Stimulated activated CD4-positive, alpha-beta T cell treated with anti-CD3 and anti-CD28 coated beads, Interleukin-2, amount 100 ng/mL, for 48 hours (primary cell): ENCODE data around the gene UGT1A5.
"Not testable (repeated sequence)": the region's sequence is repeated elsewhere in the genome, so short reads cannot be mapped to it uniquely, and the experiment has no call there.

Experiments used
- DNase-seq, 2 donors: peaks; one replicate each; pipeline ENCODE4 v3.0.0-alpha.2; 2020

UGT1A5 gene

DNA sequence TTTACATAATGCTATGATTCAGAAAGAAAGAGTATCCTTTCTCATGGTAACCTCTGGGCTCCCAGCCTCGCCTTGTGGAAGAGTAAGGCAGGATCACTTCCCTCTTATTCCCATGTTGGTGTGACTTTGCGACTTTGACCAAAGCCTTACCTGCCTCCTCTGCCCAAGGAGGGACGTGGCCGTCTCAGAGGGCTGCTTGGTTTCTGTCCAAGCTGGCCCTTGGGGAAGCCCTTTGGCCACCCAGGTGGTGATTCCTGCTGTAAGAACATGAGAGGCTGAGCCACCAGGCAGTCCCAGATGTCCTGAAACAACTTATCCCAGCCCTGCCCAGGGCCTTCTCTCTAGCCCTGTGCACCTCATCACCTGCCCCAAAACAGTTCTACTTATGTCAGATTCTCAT, 14.0 kb upstream of the UGT1A5 start:
- no peak for DNase-seq

DNA sequence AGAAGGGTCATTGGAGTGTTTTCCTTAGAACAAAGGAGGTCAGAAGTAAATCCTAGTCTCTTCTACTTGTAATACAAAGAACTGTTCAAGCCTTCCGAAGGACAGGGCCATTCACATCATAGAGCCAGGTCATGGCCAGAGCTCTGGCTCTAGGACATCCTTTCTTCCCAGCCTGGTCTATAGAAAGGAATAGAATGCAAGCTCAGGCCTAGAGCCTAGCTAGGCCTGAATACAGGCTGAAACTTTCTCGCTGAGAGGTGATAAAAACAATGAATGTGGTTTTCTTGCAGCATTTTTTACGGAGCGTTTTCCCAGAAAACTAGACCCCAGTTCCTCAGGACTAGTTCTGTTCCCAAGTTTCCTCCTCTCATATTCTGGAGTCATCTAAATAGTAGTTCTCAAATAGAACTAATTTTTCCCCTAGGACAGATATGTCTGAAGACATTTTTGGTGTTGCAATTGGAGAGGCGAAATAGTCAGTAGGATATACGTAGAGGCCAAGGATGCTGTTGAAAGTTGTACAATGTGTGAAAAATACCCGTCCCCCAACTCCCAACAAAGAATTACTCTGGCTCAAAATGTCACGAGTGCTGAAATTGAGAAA, 13.2 kb upstream of the UGT1A5 start:
- no peak for DNase-seq

DNA sequence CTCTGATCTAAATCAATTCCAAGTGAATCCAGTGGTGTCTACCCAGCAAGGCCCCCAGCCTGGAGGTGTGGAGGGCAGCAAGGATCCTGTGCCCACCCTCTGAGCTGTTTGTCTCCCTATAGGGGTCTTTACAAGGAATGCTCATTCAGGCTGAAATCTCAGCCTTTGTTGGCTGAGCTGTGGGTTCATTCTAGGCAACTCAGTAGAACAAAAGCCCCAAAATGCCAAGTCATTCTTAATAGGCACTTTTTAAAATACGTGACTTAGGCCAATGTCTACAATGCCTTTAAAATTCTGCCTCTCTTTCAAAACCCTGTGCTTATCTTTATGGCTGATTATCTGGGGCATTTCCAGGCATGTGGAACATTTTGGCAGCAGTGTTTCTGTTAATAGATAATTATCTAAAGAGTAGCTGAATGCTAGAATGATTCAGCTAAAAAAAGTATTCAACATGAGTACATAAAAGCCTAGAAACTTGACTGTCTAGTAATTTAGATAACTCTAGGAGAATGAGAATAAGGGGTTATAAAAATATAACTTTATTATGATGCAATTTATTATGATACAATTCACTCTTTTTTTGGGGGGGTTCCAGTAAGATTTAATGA, 12.6 kb upstream of the UGT1A5 start:
- DNase-seq = no peak

DNA sequence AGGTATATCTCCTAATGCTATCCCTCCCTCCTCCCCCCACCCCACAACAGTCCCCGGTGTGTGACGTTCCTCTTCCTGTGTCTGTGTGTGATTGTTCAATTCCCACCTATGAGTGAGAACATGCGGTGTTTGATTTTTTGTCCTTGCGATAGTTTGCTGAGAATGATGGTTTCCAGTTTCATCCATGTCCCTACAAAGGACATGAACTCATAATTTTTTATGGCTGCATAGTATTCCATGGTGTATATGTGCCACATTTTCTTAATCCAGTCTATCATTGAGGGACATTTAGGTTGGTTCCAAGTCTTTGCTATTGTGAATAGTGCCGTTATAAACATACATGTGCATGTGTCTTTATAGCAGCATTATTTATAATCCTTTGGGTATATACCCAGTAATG, 11.9 kb upstream of the UGT1A5 start:
- not testable (repeated sequence) for DNase-seq

DNA sequence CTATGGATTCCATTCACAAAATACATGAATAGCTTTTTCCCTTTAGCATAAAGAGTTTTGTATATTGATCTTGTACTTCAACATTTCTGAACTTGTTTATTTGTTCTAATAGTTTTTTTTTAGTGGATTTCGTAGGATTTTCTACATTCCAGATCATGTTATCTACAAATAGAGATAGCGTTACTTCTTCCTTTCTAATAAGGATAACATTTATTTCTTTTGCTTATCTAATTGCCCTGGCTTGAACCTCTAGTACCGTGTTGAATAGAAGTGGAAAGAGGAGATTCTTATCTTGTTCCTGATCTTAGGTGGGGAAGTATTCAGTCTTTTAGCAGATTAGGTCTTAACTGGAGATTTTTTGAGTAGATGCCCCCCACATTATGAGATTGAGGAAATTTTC, 10.5 kb upstream of the UGT1A5 start:
- DNase-seq = no peak

DNA sequence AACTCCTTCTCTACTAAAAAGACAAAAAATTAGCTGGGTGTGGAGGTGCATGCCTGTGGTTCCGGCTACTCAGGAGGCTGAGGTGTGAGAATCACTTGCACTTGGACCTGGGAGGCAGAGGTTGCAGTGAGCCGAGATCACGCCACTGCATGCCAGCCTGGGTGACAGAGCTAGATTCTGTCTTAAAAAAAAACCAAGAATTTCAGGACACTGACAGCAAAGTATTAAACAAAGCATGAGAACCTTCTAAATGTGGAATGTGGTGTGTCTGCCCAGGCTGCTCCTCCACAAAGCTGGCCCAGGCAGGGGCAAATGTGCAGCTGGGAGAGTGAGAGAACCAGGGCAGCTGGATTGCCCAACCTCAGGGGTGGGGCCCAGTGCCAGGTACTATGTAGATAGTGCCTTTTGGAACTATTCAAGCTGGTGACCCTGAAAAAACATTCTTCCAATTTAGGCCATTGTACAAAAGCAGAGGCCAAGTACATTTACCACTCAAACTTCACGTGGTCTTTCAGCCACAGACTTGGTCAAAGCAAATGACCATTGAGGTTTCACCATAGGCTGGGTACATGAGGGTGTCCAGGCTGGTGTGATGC, 6.7 kb upstream of the UGT1A5 start:
- DNase-seq = no peak

DNA sequence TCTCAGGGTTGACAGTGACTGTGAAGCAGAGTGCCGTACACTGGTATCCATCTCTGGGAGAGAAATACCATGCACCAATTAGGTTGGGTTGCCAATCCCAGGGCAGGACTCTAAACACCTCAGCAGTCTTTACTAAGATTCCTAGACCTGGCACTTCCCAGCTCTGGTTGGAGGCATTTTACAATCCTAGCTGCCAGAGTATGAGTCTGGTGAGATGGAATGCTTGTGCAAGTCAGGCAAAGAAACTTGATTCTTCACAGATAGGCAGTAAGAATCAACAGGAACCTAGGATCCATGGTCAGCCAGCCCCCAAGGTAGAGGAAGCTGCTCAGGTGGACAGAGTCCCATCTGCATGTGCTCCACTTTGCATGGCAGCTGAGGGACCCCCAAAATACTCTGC, 6.0 kb upstream of the UGT1A5 start:
- DNase-seq = no peak

DNA sequence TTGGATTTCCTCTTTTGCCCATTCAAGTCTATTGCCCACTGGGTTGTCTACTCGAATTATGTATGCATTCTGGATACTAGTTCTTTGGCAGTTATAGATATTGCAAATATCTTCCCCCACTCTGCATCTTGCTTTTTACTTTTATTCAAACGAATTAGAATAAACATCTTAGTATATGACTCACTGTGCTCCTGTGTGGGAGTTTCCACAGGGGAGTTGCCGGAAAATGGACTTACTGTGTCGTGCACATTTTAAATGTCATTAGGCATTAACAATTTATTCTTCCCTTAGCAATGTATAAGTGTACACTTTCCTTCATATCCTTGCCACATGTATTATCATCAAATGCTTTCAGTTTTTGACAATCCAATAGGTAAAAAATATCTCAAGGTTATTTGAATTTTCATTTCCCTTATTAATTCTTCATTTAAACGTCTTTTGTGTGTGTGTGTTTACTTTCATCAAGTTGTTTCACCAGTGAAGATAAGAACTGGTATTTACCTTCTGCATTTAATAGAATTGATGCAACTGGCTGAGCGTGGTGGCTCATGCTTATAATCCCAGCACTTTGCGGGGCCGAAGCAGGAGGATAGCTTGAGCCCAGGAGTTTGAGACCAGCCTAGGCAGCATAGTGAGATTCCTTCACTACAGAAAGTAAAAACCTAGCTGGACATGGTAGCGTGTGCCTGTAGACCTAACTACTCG, 4.6 kb upstream of the UGT1A5 start:
- no peak for DNase-seq

DNA sequence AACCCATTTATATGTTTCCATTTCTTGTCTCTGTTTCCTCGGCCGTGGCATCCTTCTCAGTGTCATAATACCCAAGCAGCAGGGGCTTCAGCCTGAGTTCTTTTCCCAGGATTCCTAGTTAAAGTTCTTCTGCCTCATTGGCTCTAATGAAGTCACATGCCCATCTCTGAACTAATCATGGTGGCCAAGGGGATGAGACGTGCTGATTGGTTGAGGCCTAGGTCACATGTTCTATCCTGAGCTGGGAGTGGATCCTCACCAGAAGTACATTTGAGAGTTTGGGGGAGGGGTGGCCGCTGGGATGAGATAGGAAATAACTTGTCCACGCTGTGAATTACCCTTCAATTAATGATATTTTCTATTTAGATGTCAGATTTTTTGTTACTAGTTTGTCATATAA, 3.8 kb upstream of the UGT1A5 start:
- DNase-seq = no peak

DNA sequence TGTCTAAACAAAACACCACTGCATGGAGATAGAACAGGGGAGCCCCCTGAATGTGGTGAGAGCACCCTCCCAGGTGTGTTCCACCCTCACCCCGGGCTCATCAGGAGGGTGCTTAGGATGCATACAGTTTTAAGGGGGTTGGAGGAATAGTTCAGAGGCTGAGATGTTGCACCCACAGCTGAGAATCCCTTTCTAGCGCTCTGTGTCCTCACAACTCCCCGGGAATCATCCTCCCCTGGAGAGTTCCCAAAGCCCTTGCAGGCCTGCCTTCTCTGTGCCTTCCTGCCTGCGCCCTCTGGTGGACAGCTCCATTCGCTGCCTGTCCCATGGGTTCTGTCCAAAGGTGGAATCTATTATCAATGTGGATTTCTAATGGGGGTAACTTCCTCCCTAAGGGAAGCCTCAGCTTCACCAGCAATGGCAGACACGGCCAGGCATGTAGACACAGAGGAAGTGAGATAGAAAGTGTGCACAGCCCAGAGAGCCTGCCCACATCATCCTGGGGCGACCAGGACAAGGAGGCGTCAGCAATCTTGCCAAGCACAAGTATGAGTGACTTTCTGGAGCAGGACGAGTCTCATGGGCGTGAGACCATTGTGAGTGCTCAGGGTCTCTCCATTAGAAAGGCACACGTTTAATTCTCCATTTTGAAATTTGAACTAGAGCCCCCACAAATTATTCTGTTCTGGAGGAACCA, 1.2 kb upstream of the UGT1A5 start:
- peak; percentile 70 to 72 for DNase-seq

DNA sequence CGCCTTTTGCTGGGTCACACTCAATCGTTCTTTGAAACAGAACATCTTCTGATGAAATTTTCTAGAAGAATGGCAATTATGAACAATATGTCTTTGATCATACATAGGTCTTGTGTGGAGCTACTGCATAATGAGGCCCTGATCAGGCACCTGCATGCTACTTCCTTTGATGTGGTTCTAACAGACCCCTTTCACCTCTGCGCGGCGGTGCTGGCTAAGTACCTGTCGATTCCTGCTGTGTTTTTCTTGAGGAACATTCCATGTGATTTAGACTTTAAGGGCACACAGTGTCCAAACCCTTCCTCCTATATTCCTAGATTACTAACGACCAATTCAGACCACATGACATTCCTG, 532 bp downstream of the UGT1A5 start:
- no peak for DNase-seq

DNA sequence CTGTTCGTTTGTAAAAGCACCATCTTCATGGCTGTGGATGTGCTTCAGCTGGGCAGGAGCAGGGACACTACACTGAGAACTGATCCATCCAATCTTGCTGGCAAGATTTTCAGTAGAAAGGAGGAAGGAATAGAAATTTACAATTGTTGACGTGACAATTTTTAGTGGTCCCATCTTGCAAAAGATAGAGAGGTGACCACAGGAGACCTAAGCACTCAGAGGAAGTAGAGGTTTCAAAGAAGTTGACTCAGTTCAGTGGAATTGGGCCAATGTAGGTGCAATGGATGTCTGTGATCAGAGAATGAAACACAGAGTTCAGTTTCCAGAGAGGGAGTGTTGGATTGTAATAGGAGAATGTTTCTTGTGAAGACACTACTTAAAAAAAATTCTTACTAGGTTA, 1.4 kb downstream of the UGT1A5 start:
- DNase-seq = no peak

DNA sequence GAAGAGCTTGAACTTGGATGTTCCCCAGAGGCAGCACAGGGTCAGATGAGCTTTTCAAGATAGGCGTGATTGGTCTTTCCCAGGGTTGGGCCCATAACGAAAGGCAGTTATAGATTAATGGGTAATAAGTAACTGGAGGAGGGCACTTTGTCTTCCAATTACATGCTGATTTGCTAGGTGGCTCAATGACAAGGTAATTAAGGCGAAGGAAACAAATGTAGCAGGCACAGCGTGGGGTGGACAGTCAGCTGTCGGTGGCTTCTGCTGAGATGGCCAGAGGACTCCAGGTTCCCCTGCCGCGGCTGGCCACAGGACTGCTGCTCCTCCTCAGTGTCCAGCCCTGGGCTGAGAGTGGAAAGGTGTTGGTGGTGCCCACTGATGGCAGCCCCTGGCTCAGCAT, 5.8 kb downstream of the UGT1A5 start, which contains the start of gene UGT1A4:
TSS of gene UGT1A4 (plus strand) at position 185 of the 400 bp plus-strand sequence. CDS start at position 270, 85 bp downstream.
- no peak for DNase-seq

DNA sequence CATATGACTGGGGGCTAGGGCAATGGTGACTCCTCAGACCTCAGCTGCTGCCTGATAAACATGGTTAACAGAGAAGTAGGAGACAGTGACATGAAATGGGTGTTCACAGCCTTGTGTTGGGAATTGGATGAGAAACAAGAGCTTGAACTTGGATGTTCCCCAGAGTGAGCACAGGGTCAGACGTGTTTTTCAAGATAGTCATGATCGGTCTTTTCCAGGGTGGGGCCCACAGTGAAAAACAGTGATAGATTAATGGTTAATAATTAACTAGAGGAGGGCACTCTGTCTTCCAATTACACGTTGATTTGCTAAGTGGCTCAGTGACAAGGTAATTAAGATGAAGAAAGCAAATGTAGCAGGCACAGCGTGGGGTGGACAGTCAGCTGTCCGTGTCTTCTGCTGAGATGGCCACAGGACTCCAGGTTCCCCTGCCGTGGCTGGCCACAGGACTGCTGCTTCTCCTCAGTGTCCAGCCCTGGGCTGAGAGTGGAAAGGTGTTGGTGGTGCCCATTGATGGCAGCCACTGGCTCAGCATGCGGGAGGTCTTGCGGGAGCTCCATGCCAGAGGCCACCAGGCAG, 16.1 kb downstream of the UGT1A5 start, which contains the start of gene UGT1A3:
TSS of gene UGT1A3 (plus strand) at position 320 of the 579 bp plus-strand sequence. CDS start at position 405, 85 bp downstream.
- no peak for DNase-seq

DNA sequence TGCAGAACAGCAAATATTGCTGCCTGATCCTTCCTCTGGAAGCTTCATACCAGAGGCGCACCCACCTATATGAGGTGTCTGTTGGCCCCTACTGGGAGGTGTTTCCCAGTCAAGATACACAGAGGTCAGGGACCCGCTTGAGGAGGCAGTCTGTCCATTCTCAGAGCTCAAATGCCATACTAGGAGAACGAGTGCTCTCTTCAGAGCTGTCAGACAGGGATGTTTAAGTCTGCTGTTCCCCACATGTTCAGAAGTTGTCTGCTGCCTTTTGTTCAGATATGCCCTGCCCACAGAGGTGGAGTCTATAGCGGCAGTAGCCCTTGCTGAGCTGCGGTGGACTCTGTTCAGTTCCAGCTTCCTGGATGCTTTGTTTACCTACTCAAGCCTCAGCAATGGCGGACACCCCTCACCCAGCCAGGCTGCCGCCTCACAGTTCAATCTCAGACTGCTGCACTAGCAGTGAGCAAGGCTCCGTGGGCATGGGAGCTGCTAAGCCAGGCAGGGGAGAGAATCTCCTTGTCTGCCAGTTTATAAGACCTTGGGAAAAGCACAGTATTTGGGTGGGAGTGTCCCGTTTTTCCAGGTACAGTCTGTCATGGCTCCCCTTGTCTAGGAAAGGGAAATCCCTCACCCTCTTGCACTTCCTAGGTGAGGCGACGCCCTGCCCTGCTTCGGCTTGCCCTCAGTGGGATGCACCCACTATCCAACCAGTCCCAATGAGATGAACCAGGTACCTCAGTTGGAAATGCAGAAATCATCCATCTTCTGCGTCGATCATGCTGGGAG, 24.4 kb downstream of the UGT1A5 start:
- DNase-seq = not testable (repeated sequence)

DNA sequence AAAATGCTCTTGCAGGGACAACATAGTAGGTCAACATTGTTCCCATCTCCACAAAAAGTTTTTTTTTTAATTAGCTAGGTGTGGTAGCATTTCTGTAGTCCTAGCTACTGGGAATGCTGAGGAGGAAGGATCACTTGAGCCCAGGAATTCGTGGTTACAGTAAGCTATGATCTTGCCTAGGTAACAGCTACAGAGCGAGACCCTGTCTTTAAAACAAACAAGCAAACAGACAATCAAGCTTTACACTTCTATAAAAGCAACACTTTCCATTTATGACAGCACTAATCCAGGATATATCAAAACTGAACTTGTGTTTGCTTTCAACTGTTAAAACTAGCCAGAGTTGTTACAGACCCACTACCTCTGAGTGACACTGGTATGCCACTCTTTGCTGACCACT, 28.2 kb downstream of the UGT1A5 start:
- DNase-seq = no peak

DNA sequence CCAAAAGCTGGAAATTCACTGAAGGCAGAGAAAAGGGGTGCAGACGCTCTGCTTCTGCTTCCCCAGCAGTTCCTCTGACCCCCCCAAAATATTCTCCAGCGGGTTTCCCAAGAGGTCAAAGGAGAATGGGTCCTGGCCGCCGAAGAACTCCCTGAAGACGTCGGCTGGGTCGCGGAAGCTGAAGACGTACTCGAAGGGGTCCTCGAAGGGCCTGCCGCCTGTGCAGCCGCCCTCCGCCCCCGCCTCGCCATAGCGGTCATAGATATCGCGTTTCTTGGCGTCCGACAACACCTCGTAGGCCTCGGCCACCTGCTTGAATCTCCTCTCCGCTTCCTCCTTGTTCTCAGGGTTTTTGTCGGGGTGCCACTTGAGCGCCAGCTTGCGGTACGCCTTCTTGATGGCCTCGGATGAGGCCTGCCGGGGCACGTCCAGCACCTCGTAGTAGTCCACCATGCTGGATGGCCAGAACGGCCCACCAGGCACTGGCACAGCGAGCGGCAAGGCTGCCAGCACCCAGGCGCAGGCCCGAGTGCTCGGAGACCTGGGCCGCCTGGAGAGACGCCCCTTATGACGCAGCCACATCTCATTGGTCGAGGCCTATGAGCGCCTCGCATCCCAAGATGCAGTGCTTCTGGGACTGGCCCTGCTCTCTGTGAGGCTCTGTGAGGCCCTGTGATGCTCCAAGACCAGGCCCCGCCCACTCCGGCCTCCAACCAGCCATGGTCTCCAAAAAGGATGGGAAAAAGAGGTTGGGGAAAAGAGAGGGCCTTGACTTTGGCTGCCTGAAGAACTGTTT, 31.0 kb downstream of the UGT1A5 start:
- DNase-seq = no peak

DNA sequence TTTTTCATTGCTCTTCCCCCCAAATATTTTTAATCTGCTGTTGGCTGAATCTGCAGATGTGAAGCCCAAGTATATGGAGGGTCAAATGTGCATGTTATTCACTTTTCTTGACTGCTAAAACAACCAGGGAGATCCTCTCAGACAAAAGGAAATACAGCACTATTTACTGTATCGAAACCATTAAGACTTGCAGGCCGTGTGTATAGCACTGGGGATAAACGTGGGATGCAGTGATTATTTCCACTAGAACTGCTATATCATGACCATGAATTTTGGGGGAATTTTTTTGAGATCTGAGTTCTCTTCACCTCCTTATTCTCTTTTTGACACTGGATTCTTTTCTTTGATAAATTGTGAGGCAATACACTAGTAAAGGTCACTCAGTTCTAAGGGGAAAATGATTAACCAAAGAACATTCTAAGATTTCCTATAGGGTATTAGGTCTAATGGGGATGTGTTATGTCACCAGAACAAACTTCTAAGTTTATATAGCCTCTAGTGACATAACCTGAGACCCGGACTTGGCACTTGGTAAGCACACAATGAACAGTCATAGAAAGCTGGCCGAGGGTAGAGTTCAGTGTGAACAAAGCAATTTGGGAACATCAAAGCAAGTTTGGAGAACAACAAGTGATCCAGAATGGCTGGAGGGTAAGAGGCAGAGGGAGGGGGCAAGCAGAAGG, 32.5 kb downstream of the UGT1A5 start:
- DNase-seq = no peak

DNA sequence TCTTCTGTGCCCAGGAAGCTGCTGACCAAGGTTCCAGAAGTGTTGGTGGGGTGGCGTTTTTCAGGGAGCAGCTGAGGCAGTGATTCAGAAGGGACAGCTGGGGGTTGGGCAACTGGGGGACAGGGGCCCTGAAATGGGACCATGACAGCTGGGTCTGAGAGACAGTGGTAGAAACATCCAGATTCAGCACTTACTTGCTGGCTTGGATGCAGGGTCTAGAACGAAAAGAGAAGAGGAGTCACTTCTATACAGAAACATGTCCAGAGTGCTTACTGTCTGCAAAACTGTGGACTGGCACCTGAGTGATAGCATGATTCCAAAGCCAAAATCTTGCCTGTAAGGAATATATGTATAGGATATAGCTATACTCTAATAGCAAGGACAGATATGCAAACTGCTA, 33.1 kb downstream of the UGT1A5 start:
- DNase-seq = not testable (repeated sequence)

DNA sequence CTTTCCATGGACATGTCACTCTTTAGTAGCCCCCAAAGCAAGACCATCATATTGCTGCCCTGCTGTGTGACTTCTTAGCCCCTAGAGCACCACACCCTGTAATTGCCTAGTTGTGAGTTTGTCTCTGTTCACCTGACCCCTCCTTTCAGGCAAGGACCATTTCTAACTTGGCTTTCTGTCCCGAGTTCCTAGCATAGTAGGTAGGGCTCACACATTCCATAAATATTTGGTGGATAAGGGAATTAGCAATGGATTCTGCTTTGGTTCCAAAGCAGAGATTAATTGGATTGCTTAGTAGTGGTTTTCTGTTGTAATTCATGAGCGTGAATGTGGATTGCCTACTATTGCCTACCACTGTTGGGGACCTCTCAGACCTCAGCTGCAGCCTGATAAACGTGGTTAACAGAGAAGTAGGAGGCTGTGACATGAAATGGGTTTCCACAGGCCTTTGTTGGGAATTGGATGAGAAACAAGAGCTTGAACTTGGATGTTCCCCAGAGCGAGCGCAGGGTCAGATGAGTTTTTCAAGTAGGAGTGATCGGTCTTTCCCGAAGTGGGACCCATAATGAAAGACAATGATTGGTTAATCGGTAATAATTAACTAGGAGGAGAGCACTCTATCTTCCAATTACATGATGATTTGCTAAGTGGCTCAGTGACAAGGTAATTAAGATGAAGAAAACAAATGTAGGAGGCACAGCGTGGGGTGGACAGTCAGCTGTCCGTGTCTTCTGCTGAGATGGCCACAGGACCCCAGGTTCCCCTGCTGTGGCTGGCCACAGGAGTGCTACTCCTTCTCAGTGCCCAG, 34.0 kb downstream of the UGT1A5 start:
- DNase-seq = no peak
